Measurements from ENCODE around the gene TUT4.

DNA sequence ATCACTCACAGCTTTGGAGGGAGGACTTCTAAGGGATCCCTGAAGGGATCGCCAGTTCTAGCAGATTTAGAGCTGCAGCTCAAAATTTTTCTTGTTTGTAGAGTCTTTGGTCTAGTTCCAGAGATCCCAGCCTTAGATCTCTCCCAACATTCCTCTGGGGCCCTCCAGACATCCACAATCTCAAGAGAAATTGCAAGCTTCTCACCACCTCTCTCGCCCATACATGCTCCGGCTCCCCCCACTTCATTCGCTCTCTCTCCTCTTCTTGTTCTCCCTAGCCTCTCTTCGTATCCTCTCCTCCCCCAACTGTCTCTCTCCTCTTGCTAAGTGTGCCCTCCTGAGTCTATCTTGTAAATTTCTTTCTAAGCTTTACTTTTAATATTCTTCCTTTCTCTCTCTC, 15.1 kb upstream of the TUT4 start:
- no peak for TF ChIP-seq POLR2A (IDR thresholded peaks at IDR 0.05; ENCODE audit: low read depth, low read length)
- TF ChIP-seq BHLHE40 (IDR thresholded peaks at IDR 0.05; ENCODE audit: low read depth, low read length) = no peak
- no peak for TF ChIP-seq CEBPB (IDR thresholded peaks at IDR 0.05; ENCODE audit: low read depth, low read length)
- TF ChIP-seq, protein P1, sequence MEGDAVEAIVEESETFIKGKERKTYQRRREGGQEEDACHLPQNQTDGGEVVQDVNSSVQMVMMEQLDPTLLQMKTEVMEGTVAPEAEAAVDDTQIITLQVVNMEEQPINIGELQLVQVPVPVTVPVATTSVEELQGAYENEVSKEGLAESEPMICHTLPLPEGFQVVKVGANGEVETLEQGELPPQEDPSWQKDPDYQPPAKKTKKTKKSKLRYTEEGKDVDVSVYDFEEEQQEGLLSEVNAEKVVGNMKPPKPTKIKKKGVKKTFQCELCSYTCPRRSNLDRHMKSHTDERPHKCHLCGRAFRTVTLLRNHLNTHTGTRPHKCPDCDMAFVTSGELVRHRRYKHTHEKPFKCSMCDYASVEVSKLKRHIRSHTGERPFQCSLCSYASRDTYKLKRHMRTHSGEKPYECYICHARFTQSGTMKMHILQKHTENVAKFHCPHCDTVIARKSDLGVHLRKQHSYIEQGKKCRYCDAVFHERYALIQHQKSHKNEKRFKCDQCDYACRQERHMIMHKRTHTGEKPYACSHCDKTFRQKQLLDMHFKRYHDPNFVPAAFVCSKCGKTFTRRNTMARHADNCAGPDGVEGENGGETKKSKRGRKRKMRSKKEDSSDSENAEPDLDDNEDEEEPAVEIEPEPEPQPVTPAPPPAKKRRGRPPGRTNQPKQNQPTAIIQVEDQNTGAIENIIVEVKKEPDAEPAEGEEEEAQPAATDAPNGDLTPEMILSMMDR (conservative IDR thresholded peaks at IDR 0.05; ENCODE audit: low read depth, low read length) = no peak
- TF ChIP-seq MXI1 (IDR thresholded peaks at IDR 0.05; ENCODE audit: borderline replicate concordance, low read depth, low read length) = no peak
- no peak for TF ChIP-seq CHD1 (IDR thresholded peaks at IDR 0.05; ENCODE audit: low read depth, low read length)
- no peak for TF ChIP-seq MAZ (IDR thresholded peaks at IDR 0.05; ENCODE audit: borderline replicate concordance, low read depth, low read length)
- no peak for TF ChIP-seq RAD21 (IDR thresholded peaks at IDR 0.05; ENCODE audit: low read length)
- no peak for TF ChIP-seq RCOR1 (IDR thresholded peaks at IDR 0.05; ENCODE audit: insufficient replicate concordance, low read length)
- TF ChIP-seq SMC3 (IDR thresholded peaks at IDR 0.05; ENCODE audit: low read depth, low read length) = no peak
